Stimulated activated CD8-positive, alpha-beta memory T cell treated with anti-CD3 and anti-CD28 coated beads, Interleukin-12 subunit alpha, Interleukin-12 subunit beta, amount 100 ng/mL, for 4 hours (primary cell): ENCODE measurements around the gene MST1R.
"Not testable (repeated sequence)": the region's sequence is repeated elsewhere in the genome, so short reads cannot be mapped to it uniquely, and the experiment has no call there.

ENCODE experiments used
- DNase-seq: peaks from one replicate; pipeline ENCODE4 v3.0.0-alpha.2; 2020; ENCODE audit warnings: low read depth

The MST1R gene

DNA sequence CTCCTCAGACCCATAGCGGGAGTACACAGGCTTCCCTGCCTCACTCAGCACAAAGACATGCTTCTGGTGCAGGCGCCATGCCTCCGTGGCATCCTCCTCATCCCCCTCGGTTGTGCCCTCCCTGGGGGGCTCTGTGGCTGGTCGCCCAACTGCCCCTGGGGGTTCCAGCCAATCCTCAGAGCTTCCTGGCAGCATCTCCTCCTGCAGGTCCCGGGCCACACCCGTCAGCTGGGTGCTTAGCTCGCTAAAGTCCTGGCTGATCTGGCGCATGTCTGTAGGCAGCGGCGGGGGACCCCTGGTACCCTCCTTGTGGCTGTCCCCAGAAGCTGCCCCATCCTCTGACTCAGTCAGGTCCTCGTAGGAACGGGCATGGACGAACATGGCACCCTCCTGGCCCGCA, 7.9 kb upstream of the MST1R start:
- no peak for DNase-seq

DNA sequence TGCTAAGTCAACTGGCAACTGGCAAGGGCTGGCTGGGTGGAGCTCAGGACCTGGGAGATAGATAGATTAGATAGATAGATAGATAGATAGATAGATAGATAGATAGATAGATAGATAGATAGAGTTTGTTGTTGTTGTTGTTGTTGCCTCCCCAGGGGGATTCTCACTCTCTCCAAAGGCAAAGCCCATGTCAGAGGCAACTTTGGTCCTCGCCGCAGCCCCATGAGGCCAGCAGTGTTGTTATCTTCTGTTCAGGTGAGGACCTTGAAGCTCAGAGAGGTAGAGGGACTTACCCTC, 7.4 kb upstream of the MST1R start:
- DNase-seq: no peak

DNA sequence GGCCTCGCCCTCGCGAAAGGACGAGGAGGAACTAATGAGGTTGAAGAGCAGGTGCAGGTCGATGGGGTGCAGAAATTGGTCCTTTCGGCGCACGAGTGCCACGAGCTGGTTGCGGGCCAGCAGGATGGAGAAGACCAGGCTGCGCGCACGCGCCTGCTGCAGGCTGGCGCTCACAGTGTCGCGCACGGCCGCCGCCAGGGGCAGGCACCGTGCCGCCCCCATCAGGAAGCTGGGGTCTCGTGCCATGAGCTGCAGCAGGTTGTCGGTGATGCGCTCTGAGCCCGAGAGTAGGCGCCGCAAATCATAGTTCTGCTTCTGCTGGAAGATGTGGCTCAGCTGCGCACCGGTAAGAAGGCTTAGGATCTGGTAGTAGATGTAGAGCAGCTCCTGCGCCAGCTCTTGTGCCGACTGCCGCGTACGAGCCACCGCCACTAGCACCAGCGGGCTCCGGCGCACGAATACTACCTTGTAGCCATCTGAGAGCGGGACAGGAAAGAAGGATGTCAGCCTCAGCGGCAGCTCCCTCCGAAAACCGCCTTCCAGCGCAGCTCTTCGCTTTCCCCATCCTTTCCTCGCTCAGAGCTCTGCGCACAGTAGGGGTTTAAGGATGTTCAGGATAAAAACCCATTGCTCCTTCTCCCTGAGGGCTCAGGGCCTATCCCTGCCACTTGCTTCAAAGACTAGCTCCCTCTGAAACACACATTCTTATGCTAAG, 6.9 kb upstream of the MST1R start:
- DNase-seq: no peak

DNA sequence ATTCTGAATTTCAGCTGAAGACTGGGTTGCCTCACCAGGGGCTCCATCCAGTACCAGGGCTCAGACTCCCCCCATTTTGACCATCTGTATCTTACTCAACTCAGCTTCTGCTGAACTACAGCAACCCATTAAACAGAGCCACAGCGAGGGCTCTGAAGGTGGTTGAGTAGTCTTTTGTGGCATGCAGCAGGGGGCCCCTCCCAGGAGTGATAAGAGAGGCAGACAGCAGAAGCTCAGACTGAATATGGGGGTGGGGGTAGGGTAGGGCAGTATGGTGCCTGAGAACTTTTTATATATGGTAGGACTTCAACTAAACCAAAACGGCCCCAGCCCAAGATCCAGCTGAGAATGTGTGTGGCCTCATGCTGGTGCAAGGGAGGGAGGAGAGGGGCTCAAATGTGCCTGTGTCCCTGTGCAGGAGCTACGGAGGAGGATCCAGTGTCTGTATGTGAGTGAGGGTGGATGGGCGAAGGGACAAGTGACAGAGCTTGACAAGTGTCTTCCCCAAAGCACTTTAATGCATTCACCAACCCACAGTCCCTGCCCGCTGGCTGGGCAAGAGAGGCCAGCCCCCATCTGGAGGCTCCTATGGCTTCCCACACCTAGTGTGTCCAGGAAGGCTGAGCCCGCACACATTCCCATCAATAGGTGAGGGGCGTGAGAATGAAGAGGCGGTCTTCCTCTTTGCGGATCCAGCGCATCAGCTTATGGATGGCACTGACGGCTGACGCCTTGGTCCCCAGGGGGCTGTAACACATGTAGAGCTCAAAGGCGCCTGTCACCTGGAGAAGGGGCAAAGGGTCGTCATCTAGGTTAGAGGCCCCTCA, 4.9 kb upstream of the MST1R start:
- no peak for DNase-seq

DNA sequence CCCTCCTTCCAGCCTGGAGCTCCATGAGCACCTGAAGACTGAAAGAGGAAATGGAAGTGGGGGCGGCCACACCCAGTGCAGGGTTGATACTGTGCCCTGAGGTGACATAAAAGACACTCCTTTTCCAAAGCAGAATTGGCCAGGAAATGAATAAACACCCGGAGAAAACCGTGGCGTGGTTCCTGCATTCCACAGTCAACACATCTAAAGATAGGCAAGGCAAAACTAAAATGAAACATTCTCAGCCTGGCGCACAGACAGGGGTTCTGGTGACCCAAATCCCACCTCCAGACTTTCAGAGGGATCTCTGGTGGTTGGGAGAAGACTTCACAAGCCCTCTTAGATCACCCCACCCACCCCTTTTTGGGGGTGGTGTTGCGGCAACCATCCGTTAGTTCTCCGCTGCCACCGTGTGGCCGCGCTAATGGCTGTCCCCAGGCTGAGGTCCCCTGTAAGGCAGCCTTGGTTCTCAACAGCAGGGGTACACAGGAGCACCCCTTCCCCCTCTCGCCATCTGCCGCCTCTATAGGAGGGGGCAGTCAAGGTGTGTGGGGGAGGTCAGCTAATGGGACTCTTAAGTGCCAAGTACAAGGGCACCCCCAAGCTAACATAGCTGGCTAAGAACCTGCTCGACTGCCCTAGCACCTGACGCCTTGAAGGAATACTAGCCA, 2.5 kb upstream of the MST1R start:
- DNase-seq: peak; percentile 20

DNA sequence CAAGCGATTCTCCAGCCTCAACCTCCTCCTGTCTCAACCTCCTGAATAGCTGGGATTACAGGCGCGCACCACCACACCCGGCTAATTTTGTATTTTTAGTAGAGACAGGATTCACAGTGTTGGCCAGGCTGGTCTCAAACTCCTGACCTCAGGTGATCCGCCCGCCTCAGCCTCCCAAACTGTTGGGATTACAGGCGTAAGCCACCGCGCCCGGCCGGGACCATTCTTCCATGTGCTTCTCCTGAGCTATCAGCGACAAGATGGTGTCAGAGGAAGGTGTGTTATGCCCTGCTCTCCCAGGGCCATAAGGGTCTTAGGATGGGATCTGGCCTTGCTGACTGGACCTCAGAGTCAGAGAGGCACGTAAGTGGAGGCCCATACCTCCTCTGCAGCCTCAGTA, 775 bp upstream of the MST1R start:
- not testable (repeated sequence) for DNase-seq

DNA sequence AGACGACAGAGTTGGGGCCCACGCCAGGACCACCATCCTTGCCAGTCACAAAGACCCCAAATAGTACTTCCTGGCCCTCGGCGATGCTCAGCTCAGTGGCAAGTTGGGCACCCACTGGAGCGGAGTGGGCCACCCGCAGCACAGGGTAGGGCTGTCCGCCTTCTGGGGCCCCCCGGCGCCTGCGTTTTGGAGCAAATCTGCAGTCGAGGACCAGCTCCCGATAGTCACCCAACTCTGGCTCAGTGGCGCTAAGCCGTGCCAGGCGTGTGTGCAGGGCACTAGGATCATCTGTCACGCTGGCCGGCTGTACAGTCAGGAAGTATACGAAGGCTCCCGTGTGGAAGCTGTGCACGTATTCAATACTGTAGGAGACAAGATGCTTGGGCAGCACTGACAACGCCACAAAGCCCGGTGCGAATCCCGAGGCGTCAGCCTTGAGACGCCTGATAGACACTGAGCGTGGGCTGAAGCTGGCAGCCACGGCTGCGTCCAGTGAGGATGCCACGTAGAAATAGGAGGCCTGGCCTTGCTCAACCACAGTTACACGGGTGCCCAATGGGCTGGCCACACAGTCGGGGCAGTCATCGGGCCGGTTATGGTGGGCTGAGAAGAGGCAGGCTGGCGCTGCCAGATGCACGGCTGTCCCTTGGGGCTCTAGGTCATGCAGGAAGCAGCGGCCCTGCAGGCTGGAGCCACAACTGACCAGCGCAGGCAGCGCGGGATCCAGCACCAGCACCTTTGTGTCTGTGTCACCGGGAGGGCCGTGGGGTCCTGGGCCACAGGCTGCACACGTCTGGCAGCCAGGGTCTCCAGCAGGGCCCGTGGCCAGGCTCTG, 945 bp downstream of the MST1R start:
- no peak for DNase-seq

DNA sequence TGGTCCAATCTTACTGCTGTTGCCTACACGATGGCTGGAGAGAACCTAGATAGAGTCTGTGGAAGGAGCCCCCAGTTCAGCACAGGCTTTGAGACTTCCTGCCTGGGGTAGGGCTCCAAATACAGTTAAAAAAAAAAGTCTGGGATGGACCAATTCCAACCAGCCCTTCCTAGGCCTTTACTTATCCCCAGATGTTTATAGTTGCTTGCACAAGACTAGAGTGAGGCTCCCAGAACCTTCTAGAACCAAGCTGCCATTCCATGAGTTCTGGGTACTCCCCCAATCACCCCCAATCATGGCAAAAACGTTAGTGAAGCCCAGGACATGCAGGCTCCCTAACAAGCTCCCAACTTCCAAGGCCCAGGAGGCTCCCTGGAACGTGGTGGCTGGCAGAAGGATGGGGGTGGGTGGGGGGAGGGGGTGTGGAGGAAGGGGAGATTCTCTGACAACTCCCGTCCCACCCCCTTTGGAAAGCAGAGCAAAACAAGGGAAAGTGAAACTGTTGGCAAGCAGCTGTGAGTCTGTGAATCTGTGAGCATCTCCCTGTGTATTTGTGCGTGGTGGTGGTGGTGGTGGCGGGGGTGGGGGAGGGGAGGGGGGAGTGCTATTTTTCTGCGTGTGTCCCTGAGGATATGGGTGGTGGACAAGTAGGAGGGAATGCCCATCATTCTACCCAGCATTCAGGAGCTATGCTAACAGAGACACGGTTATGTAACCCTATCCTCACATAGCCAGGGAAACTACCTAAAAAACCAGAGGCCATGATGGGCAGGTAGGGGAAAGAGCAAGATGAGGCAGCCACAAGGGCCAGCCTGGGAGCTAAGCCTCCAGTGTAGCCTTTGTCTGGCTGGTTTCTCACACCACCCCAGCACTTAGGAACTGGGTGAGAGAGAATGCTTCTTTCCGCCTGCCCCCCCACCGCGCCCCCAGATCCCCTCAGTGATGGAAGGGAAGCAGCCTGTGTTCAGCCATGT, 2.0 kb downstream of the MST1R start:
- no peak for DNase-seq

DNA sequence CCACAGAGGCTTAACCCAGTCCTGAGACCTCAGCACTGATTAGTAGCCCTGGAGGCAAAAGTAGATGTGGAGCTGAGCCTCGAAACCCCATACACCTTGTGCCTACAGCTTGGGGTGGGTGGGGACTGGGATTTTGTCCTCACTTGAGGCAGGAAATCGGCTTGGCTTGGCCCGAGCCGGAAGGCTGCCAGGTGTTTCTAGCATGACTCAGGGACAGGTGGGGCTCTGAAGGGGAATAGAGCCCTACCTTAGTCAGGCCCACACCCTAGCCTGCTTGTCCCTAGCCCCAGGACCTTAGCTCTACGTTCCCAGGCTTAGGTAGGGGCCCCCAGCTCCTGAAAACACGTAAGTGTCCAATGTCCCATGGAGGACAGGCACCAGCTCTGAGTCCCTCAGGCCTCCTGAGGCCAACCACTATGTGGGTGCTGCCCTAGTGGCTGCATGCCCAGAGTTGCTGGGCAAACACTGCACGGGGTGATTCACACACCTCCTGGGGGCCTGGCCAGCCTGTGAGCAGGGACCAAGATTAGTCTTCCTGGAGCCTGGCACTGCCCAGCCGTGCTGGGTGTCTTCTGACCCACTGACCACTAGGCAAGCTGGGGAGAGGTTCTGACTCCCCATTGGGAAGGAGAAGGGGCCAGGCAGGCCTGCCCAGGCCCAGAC, 3.1 kb downstream of the MST1R start:
- DNase-seq: no peak

DNA sequence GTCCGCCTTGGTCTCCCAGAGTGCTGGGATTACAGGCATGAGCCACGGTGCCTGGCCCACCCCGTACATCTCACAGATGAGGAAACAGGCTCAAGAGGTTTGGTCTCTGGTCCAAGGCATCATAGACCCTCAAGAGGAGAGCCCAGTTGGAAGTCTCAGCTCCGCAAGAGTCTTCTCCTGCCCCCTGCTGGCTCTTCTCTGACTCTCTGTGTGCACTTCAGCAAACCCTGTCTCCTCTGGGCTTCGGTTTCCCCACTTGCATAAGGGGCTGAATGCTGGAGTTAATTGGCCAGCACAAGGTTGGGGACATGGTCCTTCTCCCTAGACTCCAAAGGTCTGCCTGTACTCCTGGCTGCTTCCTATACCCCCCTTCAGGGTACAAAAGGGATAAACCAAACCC, 3.9 kb downstream of the MST1R start:
- DNase-seq: no peak

DNA sequence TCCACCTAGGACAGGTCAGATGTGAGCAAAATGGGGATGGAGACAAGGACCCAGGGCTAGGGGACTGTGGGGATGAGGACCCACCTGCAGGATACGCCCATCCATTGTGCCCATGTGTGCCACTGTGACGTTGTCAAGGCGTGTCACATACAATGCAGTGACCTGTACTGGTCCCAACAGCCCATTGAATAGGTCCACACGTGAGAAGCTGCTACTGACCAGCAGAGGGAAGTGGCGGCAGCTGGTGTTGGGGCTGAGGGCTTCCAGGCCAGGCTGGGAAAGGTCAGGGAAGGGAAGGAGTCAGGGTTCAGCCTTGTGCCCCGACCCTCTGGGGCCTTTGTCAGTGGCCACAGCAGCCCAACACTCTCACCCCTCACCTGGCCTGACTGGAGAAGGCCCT, 4.7 kb downstream of the MST1R start:
- no peak for DNase-seq

DNA sequence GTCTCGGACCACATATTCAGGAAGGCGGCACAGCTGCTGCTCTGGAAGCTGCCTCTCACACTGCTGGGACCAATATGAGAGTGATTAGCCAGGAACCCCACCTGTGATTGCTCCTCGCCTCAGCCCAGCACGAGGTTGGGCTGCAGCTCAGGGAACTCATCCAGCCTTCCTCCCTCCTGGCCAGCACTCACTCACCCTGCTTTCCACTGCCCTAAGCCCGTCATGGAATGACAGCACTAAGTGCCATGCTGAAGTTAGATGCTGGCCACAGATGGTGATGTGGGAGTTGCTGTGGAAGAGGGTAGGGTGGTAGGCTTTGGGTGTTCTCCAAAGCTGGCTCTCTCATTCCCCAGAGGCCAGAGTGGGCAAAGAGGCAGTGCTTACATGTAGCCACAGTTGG, 7.3 kb downstream of the MST1R start:
- no peak for DNase-seq

DNA sequence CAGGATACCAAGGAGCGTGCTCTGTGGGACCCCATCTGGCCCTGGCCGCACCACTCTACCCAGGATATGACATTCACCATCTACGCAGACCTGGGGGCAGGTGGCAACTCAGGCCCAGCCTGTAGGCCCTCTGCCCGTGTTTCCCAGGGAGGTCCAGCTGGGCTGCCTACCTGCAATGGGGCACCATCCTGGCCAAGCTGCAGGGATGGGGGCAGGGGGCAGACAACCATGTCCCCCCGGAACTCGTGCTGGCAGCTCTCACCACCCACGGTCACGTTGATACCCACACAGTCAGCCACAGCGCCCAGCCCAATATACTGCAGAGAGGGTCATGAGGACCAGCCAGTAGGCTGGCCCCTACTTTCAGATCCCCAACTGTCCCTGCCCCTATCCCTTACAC, 7.9 kb downstream of the MST1R start:
- no peak for DNase-seq

DNA sequence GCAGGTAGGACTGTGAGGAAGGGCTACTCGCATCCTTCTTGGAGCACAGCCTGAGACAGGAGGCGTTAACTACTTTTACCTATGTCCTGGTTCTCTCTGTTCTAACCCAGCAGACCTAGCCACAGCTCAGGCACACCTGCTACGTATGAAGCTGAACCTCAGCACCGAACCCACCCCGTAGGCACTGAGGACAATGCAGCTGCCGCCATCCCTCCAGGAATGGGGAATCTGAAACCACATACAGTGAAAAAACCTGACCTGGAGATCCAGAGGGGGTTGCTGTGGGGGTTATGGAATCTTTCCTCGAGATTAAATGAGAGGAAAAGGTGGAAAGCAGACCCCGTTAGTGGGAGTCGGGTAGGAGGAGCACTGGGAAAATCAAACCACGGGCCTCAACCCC, 14.4 kb downstream of the MST1R start:
- DNase-seq: no peak

DNA sequence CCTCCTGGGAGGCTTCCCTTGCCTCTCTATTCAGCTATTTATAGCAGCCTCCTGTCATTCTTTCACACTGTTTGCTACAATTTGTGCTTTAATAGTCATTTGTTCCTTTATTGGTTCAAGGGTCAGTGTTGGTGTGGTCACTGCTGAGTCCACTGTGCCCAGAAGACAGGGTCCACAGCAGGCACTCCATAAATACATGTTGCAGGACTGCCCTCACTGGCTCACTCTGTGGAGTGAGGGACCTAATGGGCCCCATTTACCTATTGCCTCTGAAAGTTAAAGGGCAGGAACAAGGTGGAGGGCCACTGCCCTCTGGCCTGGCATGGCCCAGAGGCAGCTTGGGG, 16.8 kb downstream of the MST1R start:
- no peak for DNase-seq

DNA sequence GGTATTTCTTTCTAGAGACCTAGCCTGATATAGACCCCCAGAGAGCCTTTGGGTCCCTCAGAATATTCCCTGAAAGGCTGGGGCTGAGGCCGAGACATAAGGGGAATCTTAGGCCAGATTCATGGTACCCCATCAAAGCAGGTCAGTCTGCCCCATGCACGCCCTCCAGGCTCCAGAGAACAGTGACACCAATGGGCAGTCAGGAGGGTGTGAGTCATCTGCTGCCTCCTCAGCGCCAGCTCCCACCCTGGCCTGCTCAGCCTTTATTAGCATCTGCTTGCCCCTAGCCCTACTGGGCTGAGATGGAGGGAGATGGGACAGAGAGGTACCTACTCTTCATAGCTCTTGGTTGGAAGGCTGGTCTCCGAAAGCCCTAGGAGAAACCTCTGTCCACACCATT, 19.7 kb downstream of the MST1R start:
- no peak for DNase-seq

DNA sequence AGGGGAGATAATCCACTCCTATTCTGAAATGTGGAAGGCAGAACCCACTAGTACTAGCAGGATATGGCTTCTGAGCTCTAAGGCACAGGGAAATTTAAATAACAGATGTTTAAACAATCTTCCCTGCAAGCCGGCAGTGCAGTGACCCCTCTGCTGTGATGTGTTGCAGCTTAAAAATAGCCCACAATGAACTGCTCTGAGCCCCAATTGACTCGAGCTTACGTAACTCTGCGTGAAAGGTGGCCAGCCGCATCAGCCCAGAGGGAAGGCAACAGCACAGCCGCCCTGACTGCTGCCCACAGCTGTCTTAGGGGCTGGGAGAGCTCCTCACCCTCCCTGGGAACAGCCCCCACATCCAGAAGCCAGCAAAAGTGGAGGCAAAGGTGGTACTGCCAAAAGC, 21.5 kb downstream of the MST1R start:
- no peak for DNase-seq

DNA sequence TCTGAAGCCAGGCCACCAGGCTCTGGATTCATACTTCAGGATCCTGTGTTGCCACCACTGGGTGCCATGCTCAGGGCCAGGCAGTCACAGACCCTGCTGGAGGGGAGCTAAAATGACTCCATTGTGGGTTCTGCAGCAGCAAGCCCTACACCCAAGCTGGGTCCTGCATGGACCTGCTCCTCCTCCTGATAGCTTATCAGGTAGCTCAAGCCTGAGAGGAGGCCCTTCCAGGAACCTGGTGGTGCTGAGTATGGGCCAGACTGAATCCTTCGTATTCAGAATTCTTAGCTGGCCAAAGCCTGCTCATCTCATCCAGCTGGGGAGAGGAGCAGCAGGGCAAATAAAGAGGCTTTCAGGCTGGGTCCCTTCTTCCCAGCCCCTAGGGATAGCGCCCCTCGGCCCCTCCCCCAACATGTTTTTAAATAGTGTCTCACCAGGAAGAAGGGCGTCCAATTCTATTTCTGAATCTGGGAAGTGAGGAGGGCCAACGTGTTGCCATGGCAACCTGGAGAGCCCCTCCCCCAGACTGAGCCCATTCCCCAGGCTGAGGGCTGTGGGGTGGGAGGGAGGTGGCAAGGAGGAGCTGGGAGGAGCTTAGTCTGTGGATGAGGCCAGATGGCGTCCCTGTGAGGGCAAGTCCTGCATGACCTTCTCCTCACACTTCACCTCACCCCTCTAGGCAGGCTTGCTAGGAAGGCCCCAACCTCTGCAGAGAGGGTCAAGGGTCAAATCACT, 22.9 kb downstream of the MST1R start:
- no peak for DNase-seq

DNA sequence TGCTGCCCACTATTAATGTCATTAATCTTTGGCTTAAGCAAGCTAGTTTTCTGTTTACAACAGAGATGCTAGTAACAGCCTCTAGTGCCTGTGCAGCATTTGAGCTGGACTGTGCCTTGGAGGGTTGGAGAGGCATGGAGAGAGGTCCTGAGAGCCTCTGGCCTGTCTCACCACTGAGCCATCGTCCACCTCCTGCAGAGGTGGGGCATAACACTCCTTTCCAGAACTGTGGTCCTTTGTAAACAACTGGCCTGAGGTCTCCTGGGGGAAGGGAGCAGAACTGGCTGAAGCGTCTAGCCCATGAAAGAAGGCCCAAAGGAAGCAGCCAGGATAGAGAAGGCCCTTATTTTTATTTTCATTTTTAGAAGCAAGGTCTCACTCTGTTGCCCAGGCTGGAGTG, 24.0 kb downstream of the MST1R start:
- no peak for DNase-seq

DNA sequence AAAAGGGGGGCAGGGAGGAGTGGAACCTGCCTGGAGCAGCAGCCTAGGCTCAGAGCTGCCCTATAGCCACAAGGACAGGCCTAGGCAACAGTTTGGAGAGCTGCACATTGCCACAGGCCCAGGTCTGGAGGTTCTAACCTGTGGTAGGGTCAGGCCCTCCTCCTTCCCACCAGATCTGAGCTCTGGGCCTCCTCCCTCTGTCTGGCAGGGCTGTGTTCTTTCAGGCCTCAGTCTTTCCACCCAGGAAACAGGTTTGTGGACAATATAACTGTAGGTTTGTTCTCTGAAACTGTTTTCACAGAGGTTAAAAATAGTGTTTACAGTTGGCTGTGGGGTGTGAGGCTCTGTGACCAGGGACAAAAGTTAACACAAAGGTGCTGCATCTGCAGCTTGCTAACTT, 25.0 kb downstream of the MST1R start:
- no peak for DNase-seq
